HG02981 (cell line): Measurements from ENCODE around the gene TMEM266.

Experiments used
- ATAC-seq: cut with Tn5 transposase; IDR thresholded peaks from one replicate; pipeline ENCODE4 v1.9.1; 2021; ENCODE audit warnings: mild to moderate bottlenecking, moderate library complexity; ENCODE audit not compliant: unreplicated experiment

The TMEM266 gene

DNA sequence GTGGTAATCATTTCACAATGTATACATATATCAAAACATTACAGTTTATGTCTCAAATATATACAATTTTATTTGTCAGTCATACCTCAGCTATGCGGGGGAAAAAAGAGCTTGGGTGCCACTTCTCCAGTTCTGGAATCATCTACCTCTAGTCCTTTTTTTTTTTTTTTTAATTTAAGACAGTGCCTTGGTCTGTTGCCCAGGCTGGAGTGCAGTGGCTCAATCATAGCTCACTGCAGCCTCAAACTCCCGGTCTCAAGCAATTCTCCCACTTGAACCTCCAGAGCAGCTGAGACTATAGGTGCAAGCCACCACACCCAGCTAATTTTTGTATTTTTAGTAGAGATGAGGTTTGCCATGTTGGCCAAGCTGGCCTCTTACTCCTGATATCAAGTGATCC, 67.4 kb downstream of the TMEM266 start:
- ATAC-seq: no peak

GRCh38 chr15:76127880-76128279, 68.1 kb downstream of the TMEM266 start:
- no peak for ATAC-seq

DNA sequence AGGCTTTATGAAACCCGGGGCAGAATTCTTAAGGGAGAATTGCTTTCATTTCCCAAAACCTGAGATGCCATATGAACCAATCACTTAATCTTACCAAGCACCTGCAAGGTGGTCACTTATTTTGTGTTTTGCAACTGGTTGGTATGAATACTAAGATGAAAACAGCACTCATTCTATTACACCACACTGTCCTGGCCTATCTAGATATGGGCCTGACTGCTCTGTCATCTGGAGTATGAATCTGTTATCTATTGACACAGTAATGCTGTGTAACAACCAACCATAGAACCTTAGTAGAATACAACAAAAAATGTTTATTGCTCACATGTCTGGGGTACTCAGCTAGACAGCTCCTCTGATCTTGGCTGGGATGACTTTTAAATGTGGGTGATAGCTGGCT, 74.8 kb downstream of the TMEM266 start:
- ATAC-seq: no peak

DNA sequence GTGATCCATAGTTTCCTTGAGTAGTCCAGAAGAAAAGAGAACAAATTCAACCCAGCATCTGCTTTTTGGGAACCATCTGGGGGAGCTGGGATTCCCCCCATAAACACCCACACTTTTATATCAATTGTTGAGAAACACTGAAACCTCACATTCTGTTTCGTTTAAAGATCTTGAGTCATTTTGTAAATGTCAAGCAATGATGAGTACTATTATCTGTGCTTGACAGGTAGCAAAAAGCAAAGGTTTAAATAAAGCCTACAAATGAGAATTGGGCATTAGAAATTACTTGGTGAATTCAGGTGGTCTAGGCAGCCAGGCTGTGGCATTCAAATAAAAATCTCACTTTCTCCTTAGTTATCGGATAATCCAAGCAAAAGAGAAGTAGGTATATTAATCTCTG, 75.7 kb downstream of the TMEM266 start:
- ATAC-seq: no peak

- no peak for ATAC-seq
Measured at GRCh38 chr15:76138436-76138835, 78.7 kb downstream of the TMEM266 start.

DNA sequence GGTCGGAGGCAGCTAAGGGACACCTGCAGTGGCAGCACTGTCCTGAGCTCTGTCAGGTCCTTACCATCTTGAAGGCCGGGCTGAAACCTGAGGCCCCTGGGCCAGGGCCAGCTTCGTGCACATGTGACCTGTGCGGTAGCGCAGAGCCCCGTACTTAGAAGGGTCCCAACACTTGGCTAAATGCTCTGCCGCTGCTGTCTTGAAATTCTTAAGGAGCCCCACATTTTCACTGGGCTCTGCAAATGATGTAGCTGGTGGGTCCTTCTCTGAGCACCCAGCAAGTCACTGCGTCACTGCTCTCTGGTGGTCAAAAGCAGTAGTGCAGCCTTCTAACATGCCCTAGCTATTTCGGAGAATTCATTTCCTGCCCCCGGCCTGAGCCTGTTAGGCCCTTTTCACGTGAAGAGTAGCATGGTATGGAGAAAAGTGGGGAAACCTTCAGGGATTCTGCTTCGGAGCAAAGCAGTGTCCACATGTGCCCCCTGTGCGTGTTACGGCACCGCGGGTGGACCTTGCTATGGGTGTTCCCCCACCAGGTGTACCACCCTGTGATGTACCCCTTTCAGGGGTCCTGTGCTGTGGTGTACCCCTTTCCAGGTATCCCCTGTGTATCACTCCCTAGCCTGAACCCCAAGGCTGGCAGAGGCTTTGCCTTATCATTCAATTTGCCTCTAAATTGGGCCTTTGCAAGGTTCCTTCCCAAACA, 79.7 kb downstream of the TMEM266 start:
- ATAC-seq: peak; percentile 65

GRCh38 chr15:76140074-76140464, 80.3 kb downstream of the TMEM266 start:
- no peak for ATAC-seq

GRCh38 chr15:76146812-76147211, 87.0 kb downstream of the TMEM266 start:
- ATAC-seq: no peak

GRCh38 chr15:76147906-76148570, 88.3 kb downstream of the TMEM266 start:
- no peak for ATAC-seq

DNA sequence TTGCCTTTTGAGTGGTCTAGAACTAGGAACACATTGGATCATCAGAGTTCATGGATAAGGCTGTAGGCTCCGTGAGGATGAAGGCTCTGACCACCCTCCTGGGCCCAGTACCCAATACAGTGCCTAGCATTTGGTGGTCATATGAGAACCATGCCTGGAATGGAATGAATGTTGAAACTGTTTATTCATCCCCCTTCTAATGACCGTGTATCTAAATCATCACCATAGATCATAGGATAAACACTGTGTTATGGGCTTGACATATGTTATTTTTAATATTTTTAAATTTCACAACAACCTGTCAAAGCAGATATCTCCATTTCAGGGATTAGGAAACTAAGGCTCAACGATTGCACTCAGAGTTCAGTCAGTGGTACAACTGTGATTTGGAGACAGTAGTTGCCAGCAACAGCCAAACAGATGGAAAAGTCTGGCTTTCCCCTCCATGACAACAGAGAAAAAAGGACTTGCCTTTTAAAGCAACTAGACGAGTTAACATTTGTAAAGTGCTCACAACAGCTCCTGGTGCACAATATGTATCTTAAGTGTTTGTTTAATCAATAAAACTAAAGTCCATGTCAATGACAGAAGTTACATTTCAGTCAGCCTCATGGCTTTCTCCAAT, 89.6 kb downstream of the TMEM266 start:
- no peak for ATAC-seq

- ATAC-seq: peak; percentile 9
Measured at GRCh38 chr15:76150513-76150912, 90.7 kb downstream of the TMEM266 start.

DNA sequence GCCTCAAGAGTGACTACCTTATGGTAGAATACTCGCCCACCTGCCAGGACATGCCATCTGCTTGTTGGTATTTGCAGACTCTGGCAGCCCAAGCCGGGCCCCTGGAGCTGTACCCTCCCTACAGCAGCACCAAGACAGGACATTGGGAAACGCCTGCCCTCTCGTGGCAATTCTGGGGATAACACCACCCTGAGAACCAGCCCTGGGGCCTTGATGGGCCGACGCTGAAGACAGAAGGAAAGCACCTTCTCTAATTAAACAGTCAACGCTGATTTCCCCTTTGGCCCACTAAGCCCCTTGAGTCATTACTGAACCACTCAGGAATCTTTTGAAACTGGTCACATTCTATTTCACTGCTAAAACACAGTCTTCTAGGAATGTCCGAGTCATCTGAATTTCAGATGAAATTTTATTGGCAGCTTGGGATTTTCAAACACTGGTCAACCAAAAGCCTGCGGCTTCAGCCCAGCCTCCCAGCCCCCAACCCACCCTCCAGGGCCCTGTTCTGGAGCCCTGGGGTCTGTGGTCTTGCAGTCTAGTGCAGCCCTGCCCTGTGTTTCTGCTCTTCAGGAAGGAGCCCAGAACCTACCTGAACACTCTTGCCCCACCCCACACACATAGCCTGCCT, 91.3 kb downstream of the TMEM266 start:
- ATAC-seq: peak; percentile 86

DNA sequence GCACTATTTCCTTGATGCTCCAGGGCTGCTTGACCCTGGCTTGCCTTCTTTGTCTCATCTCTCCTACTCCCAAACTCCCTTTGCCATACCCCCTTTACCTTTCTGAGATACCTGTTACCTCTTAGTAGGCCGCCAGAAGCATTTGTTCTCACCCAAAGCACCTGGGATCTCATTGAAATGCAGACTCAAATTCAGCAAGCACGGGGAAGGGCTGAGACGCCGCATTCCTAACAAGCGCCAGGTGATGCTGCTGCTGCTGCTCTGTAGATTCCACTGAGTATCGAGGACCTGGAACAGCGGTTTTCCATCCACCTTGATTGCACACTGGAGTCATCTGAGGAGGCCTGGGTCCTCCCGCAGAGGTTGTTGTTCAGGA, 91.8 kb downstream of the TMEM266 start:
- no peak for ATAC-seq

GRCh38 chr15:76152197-76152596, 92.4 kb downstream of the TMEM266 start:
- no peak for ATAC-seq

- no peak for ATAC-seq
Measured at GRCh38 chr15:76153241-76154197, 93.7 kb downstream of the TMEM266 start.

GRCh38 chr15:76155731-76156130, 95.9 kb downstream of the TMEM266 start:
- no peak for ATAC-seq

GRCh38 chr15:76158226-76158625, 98.4 kb downstream of the TMEM266 start:
- no peak for ATAC-seq

GRCh38 chr15:76158815-76159214, 99.0 kb downstream of the TMEM266 start:
- ATAC-seq: no peak

DNA sequence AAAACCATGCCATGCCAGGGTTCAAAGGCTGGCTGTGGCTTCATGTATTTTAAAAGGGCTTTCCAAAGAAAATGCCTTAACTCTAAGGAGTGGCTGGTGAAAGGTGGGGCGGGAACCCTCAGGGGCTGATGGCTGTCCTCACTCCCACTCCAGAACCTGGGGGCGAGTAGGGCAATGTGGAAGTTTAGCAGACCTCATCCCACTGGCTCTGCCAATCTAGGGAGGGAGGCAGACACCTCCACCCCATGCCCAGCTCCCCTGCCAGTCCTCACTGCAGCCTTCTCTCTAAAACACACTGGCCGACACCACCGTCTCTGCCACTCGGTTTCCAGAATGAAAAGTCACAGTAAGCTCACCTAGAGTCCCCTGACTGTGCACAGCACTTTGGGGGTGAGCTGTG, 99.5 kb downstream of the TMEM266 start:
- no peak for ATAC-seq

DNA sequence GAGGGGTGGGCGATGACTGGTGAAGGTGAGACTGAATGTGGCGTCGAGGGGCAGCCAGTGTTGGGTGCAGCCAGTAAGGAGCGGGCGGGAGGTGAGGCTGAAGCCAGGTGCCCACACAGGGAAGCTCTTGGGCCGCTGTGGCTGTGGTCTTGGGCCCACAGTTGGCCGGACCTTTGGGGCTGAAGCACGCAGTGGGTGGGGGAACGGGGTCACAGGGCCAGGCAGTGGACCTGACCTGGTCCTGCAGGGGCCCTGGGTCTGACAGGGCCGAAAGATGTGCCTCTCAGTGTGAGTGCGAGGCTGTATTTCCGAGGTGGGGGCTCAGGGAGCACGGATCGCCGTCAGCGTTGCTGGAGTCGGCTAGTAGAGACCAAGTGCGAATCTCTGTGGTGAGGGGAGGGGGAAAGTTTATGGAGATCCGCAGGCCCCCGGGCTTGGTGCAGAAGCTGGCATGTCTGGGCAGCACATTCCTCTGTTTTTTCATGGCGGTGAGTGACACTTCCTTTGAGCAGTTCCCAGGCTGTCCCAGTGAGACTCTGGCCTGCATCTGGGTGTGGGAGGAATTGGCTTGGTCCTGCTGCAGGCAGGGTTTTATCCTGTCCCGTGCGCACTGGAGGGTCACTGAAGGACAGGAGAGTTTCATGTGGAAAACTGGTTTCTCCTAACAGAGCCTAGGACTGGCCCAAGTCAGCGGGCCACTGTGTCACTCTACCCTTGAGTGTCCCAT, 100.8 kb downstream of the TMEM266 start:
- no peak for ATAC-seq
